NCI-H1092 (cell line): ENCODE data around the gene R3HCC1L.
"Not testable (repeated sequence)": the region's sequence is repeated elsewhere in the genome, so short reads cannot be mapped to it uniquely, and the experiment has no call there.

Experiments
- DNase-seq: peaks from one replicate; lab custom pipeline; 2025; lab: John Stamatoyannopoulos, UW

The R3HCC1L gene

DNA sequence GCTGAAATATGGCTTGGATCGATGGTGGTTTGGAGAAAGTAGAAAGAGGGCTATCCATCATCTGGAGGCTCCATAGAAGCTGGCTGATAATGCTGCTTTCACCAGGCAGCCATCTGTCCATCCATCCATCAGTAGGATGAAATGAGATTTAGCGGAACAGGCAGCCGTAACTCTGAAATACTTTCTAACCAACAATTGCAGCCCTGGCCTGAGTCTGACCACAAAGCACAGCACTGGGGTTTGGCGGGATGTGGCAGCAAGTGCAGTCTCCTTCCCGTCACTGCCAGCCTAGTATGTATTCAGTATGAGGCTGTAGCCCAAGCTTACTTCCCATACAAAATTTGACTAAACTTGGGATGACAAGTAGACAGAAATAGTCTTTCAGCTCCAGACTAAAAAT is 38.0 kb downstream of the R3HCC1L start:
- no peak for DNase-seq

GRCh38 chr10:98173260-98173659 is 38.8 kb downstream of the R3HCC1L start:
- DNase-seq = no peak

DNA sequence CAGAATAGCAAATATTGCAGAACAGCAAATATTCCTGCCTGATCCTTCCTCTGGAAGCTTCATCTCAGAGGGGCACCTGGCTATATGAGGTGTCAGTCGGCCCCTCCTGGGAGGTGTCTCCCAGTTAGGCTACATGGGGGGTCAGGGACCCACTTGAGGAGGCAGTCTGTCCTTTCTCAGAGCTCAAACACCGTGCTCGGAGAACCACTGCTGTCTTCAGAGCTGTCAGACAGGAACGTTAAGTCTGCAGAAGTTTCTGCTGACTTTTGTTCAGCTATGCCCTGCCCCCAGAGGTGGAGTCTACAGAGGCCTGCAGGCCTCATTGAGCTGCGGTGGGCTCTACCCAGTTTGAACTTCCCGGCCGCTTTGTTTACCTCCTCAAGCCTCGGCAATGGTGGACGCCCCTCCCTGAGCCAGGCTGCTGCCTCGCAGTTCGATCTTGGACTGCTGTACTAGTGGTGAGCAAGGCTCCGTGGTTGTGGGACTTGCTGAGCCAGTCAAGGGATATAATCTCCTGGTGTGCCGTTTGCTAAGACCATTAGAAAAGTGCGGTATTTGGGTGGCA is 48.0 kb downstream of the R3HCC1L start:
- not testable (repeated sequence) for DNase-seq

DNA sequence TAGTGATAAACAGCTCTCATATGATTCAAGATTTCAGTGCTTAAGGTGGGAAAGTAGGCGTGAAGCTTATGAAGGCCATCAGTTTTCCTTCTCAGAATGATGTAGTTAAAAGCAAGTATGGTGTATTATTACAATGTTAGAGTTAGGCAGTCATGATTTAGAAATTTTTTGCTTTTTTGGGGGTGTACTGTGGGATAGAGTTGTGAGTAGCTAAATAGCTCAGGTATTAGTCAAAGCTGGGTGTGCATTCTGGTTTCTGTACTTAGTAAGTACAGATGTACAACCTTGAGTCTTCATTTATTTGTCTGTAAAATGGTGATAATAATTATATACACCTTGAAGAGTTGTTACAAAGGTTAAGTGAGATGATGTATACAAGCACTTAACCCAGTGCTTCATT is 52.2 kb downstream of the R3HCC1L start:
- no peak for DNase-seq

DNA sequence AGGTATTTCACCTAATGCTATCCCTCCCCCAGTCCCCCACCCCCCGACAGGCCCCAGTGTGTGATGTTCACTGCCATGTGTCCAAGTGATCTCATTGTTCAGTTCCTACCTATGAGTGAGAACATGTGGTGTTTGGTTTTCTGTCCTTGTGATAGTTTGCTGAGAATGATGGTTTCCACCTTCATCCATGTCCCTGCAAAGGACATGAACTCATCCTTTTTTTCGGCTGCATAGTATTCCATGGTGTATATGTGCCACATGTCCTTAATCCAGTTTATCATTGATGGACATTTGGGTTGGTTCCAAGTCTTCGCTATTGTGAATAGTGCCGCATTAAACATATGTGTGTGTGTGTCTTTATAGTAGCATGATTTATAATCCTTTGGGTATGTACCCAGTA is 56.3 kb downstream of the R3HCC1L start:
- DNase-seq = not testable (repeated sequence)

GRCh38 chr10:98193037-98193436 is 58.6 kb downstream of the R3HCC1L start:
- DNase-seq = no peak

GRCh38 chr10:98194633-98195032 is 60.2 kb downstream of the R3HCC1L start:
- no peak for DNase-seq

GRCh38 chr10:98195120-98195519 is 60.7 kb downstream of the R3HCC1L start:
- DNase-seq = no peak

DNA sequence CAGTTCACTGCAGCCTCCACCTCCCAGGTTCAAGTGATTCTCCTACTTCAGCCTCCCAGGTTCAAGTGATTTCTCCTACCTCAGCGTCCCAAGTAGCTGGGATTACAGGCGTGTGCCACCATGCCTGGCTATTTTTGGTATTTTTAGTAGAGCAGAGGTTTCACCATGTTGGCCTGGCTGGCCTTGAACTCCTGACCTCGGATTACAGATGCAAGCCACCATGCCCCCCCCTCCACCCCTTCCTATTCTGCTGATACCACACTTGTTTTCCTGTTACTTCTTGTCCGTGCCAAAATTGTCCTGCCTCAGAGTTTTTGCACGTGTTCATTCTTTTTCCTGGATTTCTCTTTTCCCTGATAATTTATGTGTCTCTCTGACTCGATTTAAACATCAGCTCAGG is 62.5 kb downstream of the R3HCC1L start:
- no peak for DNase-seq

DNA sequence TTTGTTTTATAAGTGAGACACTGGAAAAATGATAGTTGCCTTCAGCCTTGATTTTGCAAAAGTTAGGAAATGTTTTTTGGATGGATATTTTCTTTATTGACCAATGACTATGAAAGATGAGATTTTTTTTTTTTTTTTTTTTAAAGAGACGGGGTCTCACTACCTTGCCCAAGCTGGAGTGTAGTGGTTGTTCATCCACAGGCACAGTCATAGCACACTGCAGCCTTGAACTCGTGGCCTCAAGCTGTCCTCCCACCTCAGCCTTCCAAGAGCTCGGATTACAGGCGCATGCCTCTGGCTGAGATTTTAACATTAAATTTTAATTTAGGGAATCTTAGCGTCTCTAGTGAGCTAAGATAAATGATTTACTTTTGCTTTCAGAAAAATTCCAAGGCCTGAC is 67.3 kb downstream of the R3HCC1L start:
- no peak for DNase-seq

DNA sequence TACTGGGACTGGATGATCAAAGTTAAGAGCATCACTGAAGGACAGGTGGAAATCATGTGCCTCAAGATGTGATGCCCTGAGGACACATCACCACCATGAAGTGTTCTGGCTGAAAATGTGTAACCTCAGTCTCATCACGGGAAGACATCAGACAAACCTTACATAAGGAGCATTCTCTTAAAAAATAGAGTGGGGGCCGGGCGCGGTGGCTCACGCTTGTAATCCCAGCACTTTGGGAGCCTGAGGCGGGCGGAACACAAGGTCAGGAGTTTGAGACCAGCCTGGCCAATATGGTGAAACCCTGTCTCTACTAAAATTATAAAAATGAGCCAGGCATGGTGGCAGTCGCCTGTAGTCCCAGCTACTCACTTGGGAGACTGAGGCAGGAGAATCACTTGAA is 67.9 kb downstream of the R3HCC1L start:
- DNase-seq = no peak

- no peak for DNase-seq
Measured at GRCh38 chr10:98205351-98205750, 70.9 kb downstream of the R3HCC1L start.

- no peak for DNase-seq
Measured at GRCh38 chr10:98208925-98209324, 74.5 kb downstream of the R3HCC1L start.

- no peak for DNase-seq
Measured at GRCh38 chr10:98209441-98209840, 75.0 kb downstream of the R3HCC1L start.

DNA sequence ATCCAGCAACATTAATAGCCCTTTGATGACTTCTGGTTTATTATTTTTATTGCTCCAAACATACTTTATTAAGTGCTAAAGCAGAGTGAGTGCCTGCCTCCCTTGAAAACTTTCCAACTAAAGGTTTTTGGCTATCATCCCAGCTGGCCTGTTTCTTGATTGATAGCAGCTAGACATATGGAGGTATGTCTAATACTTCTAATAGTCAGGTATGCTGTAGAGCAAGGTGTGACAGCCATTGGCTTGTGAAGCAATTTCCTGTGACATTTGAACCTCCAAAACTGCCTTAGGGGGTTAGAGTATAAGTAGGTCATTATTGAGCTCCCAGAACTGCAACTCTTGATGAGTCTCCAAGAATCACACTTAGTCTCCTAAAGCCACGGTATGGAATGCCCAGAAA is 77.7 kb downstream of the R3HCC1L start:
- DNase-seq = no peak

DNA sequence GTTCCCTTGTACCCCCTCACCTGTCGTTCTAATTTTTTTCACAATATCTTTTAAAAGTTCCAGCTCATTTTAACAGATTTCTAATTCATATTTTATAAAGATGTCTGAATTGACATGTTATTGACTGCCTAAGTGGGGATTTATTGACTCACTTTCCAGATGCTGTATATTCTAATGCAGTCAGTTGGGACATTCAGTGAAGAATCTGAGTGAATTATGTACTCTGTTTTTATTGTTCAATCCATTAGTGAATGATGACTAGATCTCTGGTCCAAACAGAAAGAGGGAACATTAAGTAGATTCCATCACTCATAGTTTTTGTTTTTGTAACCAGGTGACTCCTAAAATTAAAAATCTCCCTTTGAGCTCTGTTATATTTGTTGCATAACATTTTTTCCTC is 79.3 kb downstream of the R3HCC1L start:
- no peak for DNase-seq

GRCh38 chr10:98215373-98215772 is 80.9 kb downstream of the R3HCC1L start:
- no peak for DNase-seq

DNA sequence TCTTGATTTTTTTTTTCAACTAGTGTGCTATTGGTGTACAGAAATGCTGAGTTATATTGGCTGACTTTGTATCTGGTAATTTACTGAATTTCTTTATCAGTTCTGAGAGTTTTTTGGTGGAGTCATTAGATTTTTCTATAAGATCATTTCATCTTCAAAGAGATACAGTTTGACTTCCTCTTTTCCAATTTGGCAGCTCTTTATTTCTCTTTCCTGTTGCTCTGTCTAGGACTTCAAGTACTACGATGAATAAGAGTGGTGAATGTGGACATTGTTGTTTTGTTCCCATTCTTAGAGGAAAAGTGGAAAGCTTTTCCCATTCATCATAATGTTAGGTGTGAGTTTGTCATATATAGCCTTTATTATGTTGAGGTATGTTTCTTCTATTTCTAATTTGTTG is 83.3 kb downstream of the R3HCC1L start:
- no peak for DNase-seq

- no peak for DNase-seq
Measured at GRCh38 chr10:98223874-98224273, 89.4 kb downstream of the R3HCC1L start.

GRCh38 chr10:98224509-98224908 is 90.1 kb downstream of the R3HCC1L start:
- DNase-seq = no peak

DNA sequence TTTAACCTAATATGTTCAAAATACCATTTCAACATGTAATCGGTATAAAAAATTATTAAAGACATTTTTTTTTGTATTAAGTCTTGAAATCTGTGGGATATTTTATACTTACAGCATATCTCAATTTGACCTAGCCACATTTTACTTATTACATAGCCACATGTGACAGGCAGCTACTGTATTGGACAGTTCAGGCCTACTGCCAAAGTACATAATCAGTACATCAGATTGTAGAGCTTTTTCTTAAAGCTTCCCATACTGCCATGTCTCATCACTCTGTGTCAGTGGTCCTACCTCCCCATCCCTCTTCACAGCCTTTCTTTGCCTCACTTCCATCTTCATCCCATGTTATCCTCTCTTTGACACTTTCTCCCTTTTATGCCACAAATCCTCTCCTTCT is 90.5 kb downstream of the R3HCC1L start:
- no peak for DNase-seq

DNA sequence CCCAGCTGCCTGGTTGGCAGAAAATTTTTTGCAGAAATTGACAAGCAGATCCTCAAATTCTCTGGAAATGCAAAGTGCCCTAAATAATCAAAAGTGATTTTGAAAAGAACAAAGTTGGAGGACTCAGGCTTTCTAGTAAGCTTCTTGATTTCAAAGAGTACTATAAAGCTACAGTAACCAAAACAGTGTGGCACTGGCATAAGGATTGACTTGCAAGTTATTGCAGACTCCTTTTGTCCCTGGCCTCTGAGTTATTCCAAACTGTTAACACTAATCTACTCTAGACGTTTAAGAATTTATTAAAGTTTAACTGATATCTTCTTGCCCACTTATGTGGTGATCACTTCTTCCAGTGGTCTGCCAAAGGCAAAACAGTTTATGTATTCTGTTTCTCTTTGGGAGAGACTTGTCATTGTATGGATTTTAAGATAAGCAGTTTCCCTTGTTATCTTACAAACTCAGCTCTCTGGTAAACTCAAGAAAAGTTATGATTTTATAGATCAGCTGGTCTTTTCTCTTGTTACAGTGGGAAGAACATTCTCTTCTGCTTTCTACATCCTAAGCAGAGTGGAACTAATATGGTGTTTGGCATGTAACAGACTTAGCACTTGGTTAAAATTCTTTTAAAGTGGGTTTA is 92.2 kb downstream of the R3HCC1L start:
- DNase-seq = no peak

DNA sequence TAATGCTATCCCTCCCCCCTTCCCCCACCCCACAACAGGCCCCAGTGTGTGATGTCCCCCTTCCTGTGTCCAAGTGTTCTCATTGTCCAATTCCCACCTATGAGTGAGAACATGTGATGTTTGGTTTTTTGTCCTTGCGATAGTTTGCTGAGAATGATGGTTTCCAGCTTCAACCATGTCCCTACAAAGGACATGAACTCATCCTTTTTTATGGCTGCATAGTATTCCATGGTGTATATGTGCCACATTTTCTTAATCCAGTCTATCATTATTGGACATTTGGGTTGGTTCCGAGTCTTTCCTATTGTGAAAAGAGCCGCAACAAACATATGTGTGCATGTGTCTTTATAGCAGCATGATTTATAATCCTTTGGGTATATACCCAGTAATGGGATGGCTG is 93.3 kb downstream of the R3HCC1L start:
- DNase-seq = not testable (repeated sequence)

GRCh38 chr10:98228266-98228665 is 93.8 kb downstream of the R3HCC1L start:
- not testable (repeated sequence) for DNase-seq
